Upper lobe of right lung (tissue), 1 donor: ENCODE data around the gene DUSP7. TPM values are rescaled to one million over a fixed set of nuclear protein-coding genes. Genes with fewer than 3 reads are reported as not detected.

Source experiments
- ATAC-seq: fragments of 200-7000 bp; cut with Tn5 transposase; one replicate; pipeline ENCODE4 v1.9.1; 2020; ENCODE audit warnings: mild to moderate bottlenecking, moderate library complexity
- DNase-seq: peaks from one replicate; pipeline ENCODE4 v3.0.0-alpha.2; 2020
- H3K27ac ChIP-seq: fragments of 200-600 bp; one replicate; pipeline ENCODE4 v1.8.0; 2022
- H3K27me3 ChIP-seq: fragments of 200-600 bp; one replicate; pipeline ENCODE4 v1.8.0; 2022; ENCODE audit warnings: mild to moderate bottlenecking
- H3K36me3 ChIP-seq: fragments of 200-600 bp; one replicate; pipeline ENCODE4 v1.8.0; 2022
- H3K4me1 ChIP-seq: fragments of 200-600 bp; one replicate; pipeline ENCODE4 v1.8.0; 2022
- H3K4me3 ChIP-seq: fragments of 200-600 bp; one replicate; pipeline ENCODE4 v1.8.0; 2022; ENCODE audit warnings: mild to moderate bottlenecking
- H3K9me3 ChIP-seq: fragments of 200-600 bp; one replicate; pipeline ENCODE4 v1.8.0; 2022
- CTCF ChIP-seq: fragments of 200-600 bp; IDR thresholded peaks from one replicate; pipeline ENCODE4 v1.8.0; 2022; ENCODE audit warnings: antibody characterized with exemption
- intact Hi-C: fragments of 100-400 bp; cut with DNase I; formaldehyde crosslinking; loops from one replicate; pipeline ENCODE4 v1.11.0; 2022
- total RNA-seq: library from RNA; stranded (reverse); fragmentation: NEBNext Ultra II Directional; extraction: Animal tissue kit (Norgen Biotek cat#: 25700); gene quantifications from one replicate; pipeline ENCODE4 v1.2.1, GENCODE V29; 2021
- donor health status: DM: no; HTN: yes; CAD: no; lungs with severe emphysema.

The DUSP7 gene
- total RNA-seq, 1 donor from 2014 or later = 40.7 TPM

- H3K9me3 ChIP-seq = no peaks in the 10 kb centered on the region
- DNase-seq (no peak), ATAC-seq (no peak)
- H3K4me3 ChIP-seq = no peak overlapping the region
- intact Hi-C loops = no loop called here
- no peak overlapping the region for H3K27ac ChIP-seq
- peaks cover 28% of the 10 kb centered on the region for H3K4me1 ChIP-seq
- no peak for TF ChIP-seq CTCF
- H3K27me3 ChIP-seq = no peaks in the 10 kb centered on the region
- no peaks in the 10 kb centered on the region for H3K36me3 ChIP-seq
Measured at GRCh38 chr3:52068055-52068571, 11.7 kb upstream of the DUSP7 start.

- no peaks in the 10 kb centered on the region for H3K36me3 ChIP-seq
- H3K27ac ChIP-seq = no peak overlapping the region
- H3K4me3 ChIP-seq = no peak overlapping the region
- H3K4me1 ChIP-seq = peaks cover 29% of the 10 kb centered on the region
- H3K27me3 ChIP-seq = no peaks in the 10 kb centered on the region
- intact Hi-C loops = no loop called here
- DNase-seq (no peak), ATAC-seq (no peak)
- no peak for TF ChIP-seq CTCF
- no peaks in the 10 kb centered on the region for H3K9me3 ChIP-seq
Measured at GRCh38 chr3:52067526-52067925, 11.2 kb upstream of the DUSP7 start.

GRCh38 chr3:52067046-52067445 lies 10.7 kb upstream of the DUSP7 start:
- intact Hi-C loops = no loop called here
- no peak for ATAC-seq
- no peak for DNase-seq
- H3K4me1 ChIP-seq = peaks cover 30% of the 10 kb centered on the region
- H3K27ac ChIP-seq = no peak overlapping the region
- no peak for TF ChIP-seq CTCF
- H3K4me3 ChIP-seq = no peak overlapping the region
- no peaks in the 10 kb centered on the region for H3K36me3 ChIP-seq
- no peaks in the 10 kb centered on the region for H3K27me3 ChIP-seq
- H3K9me3 ChIP-seq = no peaks in the 10 kb centered on the region

- no peak overlapping the region for H3K27ac ChIP-seq
- peak; percentile 88 for DNase-seq
- no peaks in the 10 kb centered on the region for H3K9me3 ChIP-seq
- intact Hi-C loops = no loop called here
- no peak overlapping the region for H3K4me3 ChIP-seq
- peaks cover 13% of the 10 kb centered on the region for H3K4me1 ChIP-seq
- H3K27me3 ChIP-seq = no peaks in the 10 kb centered on the region
- TF ChIP-seq CTCF = no peak
- ATAC-seq = peak; percentile 67
- no peaks in the 10 kb centered on the region for H3K36me3 ChIP-seq
Measured at GRCh38 chr3:52065264-52065756, 8.9 kb upstream of the DUSP7 start.

GRCh38 chr3:52064561-52064960 lies 8.2 kb upstream of the DUSP7 start:
- Histone ChIP-seq H3K4me1 (peaks cover 6% of the 10 kb centered on the region), H3K27ac (no peak overlapping the region)
- no peak for ATAC-seq

More at GRCh38 chr3:52064561-52064960, 8.2 kb upstream of the DUSP7 start:
- Histone ChIP-seq H3K9me3 (no peaks in the 10 kb centered on the region), H3K4me3 (no peak overlapping the region), H3K27me3 (no peaks in the 10 kb centered on the region), H3K36me3 (no peaks in the 10 kb centered on the region)
- DNase-seq = no peak
- intact Hi-C loops = no loop called here
- no peak for TF ChIP-seq CTCF
